DMS79 treated with DMSO at 0.1 percent for 48 hours (cell line): ENCODE measurements around the gene TESK1.
"Not testable (repeated sequence)": the region's sequence is repeated elsewhere in the genome, so short reads cannot be mapped to it uniquely, and the experiment has no call there.

Source experiments
- DNase-seq: peaks from one replicate; lab custom pipeline; 2025; lab: John Stamatoyannopoulos, UW

Gene TESK1

GRCh38 chr9:35615981-35616680, 11.1 kb downstream of the TESK1 start:
- DNase-seq, result peak; percentile 37

- peak; percentile 35 for DNase-seq
Observed at GRCh38 chr9:35616681-35617459, 11.8 kb downstream of the TESK1 start.

GRCh38 chr9:35617548-35617947, 12.5 kb downstream of the TESK1 start:
- DNase-seq, result no peak

- DNase-seq, result no peak
Observed at GRCh38 chr9:35618325-35618727, 13.3 kb downstream of the TESK1 start, which contains the start of gene CD72. Gene CD72 (minus strand): TSS chr9:35618413. CDS start chr9:35618303, 110 bp downstream.

- DNase-seq, result no peak
Observed at GRCh38 chr9:35618854-35619799, 14.1 kb downstream of the TESK1 start.

- DNase-seq, result no peak
Observed at GRCh38 chr9:35619800-35620158, 14.7 kb downstream of the TESK1 start.

- DNase-seq, result no peak
Observed at GRCh38 chr9:35627575-35627974, 22.5 kb downstream of the TESK1 start.

- DNase-seq, result no peak
Observed at GRCh38 chr9:35628389-35628991, 23.4 kb downstream of the TESK1 start.

GRCh38 chr9:35629597-35629996, 24.5 kb downstream of the TESK1 start:
- DNase-seq, result no peak

- DNase-seq, result no peak
Observed at GRCh38 chr9:35635730-35636129, 30.7 kb downstream of the TESK1 start.

GRCh38 chr9:35636135-35636876, 31.2 kb downstream of the TESK1 start:
- DNase-seq, result no peak

- not testable (repeated sequence) for DNase-seq
Observed at GRCh38 chr9:35636877-35637246, 31.8 kb downstream of the TESK1 start.

GRCh38 chr9:35637427-35637955, 32.4 kb downstream of the TESK1 start:
- not testable (repeated sequence) for DNase-seq

- DNase-seq, result not testable (repeated sequence)
Observed at GRCh38 chr9:35638751-35639150, 33.7 kb downstream of the TESK1 start.

GRCh38 chr9:35639225-35639624, 34.2 kb downstream of the TESK1 start:
- DNase-seq, result not testable (repeated sequence)

- DNase-seq, result no peak
Observed at GRCh38 chr9:35639631-35640030, 34.6 kb downstream of the TESK1 start.

GRCh38 chr9:35640431-35640830, 35.4 kb downstream of the TESK1 start:
- not testable (repeated sequence) for DNase-seq

GRCh38 chr9:35641478-35641877, 36.4 kb downstream of the TESK1 start:
- DNase-seq, result not testable (repeated sequence)

GRCh38 chr9:35643046-35643445, 38.0 kb downstream of the TESK1 start:
- no peak for DNase-seq

- not testable (repeated sequence) for DNase-seq
Observed at GRCh38 chr9:35645736-35646135, 40.7 kb downstream of the TESK1 start.

GRCh38 chr9:35646153-35646532, 41.1 kb downstream of the TESK1 start:
- DNase-seq, result peak; percentile 74
